ENCODE measurements around the gene LPP. TPM values are rescaled to one million over a fixed set of nuclear protein-coding genes. Genes with fewer than 3 reads are reported as not detected.

The LPP gene
- total and polyA plus RNA-seq, 2 of the 13 experiments (the other 11 are each of a cell fraction or from before 2014, with no cell fraction given): 19.2 to 29.9 TPM

- BruUV-seq (replicated peaks): no TSS peak
- Histone ChIP-seq H3K79me2 (ENCODE audit: insufficient read depth, low read length) (no peaks in the 10 kb centered on the region), H3K4me1 (ENCODE audit: insufficient read depth, low read length) (peaks cover 26% of the 10 kb centered on the region), H3K4me3 (replicated peaks in 1 of 3; ENCODE audit: insufficient read depth in 1 of 3, low read depth in 2 of 3, low read length in 3 of 3) (no peak overlapping the region), H4K20me1 (ENCODE audit: insufficient read depth, low read length) (no peaks in the 10 kb centered on the region), H3K36me3 (replicated peaks in 1 of 2; ENCODE audit: control insufficient read depth in 1 of 2, insufficient read depth in 2 of 2, low read length in 2 of 2) (peaks cover 9 to 36% of the 10 kb centered on the region in 2 experiments; a peak in 4 of 5 replicates), H3K9me3 (ENCODE audit: low read length) (no peaks in the 10 kb centered on the region), H3K9ac (ENCODE audit: insufficient read depth, low read depth, low read length) (no peak overlapping the region), H3K27me3 (ENCODE audit: control insufficient read depth in 1 of 2, insufficient read depth in 2 of 2, low read length in 2 of 2) (no peaks in the 10 kb centered on the region), H3K4me2 (ENCODE audit: low read depth, low read length) (no peak overlapping the region), H3K27ac (ENCODE audit: extremely low read length, insufficient read depth, low read length) (no peak overlapping the region), H2AFZ (ENCODE audit: low read length) (no peak overlapping the region)
- FAIRE-seq (no peak), DNase-seq (ENCODE audit: low spot score) (no peak), ATAC-seq (no peak)
- intact Hi-C loops (cut with micrococcal nuclease; ENCODE audit: unreplicated experiment): no loop called here
- 98% methylated on average over 2 of the region's 2 CpGs for WGBS (ENCODE audit: low lambda C conversion rate)
- ChIA-PET POLR2A (no interaction called here), CTCF (ENCODE audit: low intra/inter-chr PET ratio, low total read pairs) (no interaction called here)
- in situ Hi-C loops (cut with HindIII; ENCODE audit: extremely low pct_ligation_motif_present, low pct_unique_long_range_greater_than_20kb): no loop called here
- TF ChIP-seq XBP1 (CRISPR knock-in tag; IDR thresholded peaks at IDR 0.05) (no peak), ZNF788 (CRISPR knock-in tag; IDR thresholded peaks at IDR 0.05; ENCODE audit: borderline replicate concordance) (no peak), CREB1 (IDR thresholded peaks at IDR 0.05) (no peak), CREB1 (CRISPR knock-in tag; IDR thresholded peaks at IDR 0.05) (no peak), FUBP1 (CRISPR knock-in tag; IDR thresholded peaks at IDR 0.05; ENCODE audit: borderline replicate concordance) (no peak)
Measured at GRCh38 chr3:188878076-188878475, 724.1 kb downstream of the LPP start.

GRCh38 chr3:188881954-188882641 is 728.1 kb downstream of the LPP start:
- no peaks in the 10 kb centered on the region for H4K20me1 ChIP-seq (ENCODE audit: insufficient read depth, low read length)
- no peak overlapping the region for H3K9ac ChIP-seq (ENCODE audit: insufficient read depth, low read depth, low read length)
- peaks cover 5 to 8% of the 10 kb centered on the region in 2 experiments; a peak in 2 of 5 replicates for H3K36me3 ChIP-seq (replicated peaks in 1 of 2; ENCODE audit: control insufficient read depth in 1 of 2, insufficient read depth in 2 of 2, low read length in 2 of 2)
- intact Hi-C loops (cut with micrococcal nuclease; ENCODE audit: unreplicated experiment) (loop anchor here (2.0 to 10.0 kb wide), 2 partner anchors 43 to 1443 kb away; partner anchors contain the start of gene CLDN1), in situ Hi-C loops (cut with HindIII; ENCODE audit: extremely low pct_ligation_motif_present, low pct_unique_long_range_greater_than_20kb) (no loop called here)
- no peaks in the 10 kb centered on the region for H3K9me3 ChIP-seq (ENCODE audit: low read length)
- H2AFZ ChIP-seq (ENCODE audit: low read length): no peak overlapping the region
- CTCF ChIA-PET (ENCODE audit: low intra/inter-chr PET ratio, low total read pairs): no interaction called here
- FAIRE-seq: no peak
- H3K4me1 ChIP-seq (ENCODE audit: insufficient read depth, low read length): peaks cover 26% of the 10 kb centered on the region
- H3K79me2 ChIP-seq (ENCODE audit: insufficient read depth, low read length): no peaks in the 10 kb centered on the region
- no peaks in the 10 kb centered on the region for H3K27me3 ChIP-seq (ENCODE audit: control insufficient read depth in 1 of 2, insufficient read depth in 2 of 2, low read length in 2 of 2)
- H3K27ac ChIP-seq (ENCODE audit: extremely low read length, insufficient read depth, low read length): peak overlapping the region; percentile 62
- no peak overlapping the region for H3K4me3 ChIP-seq (replicated peaks in 1 of 3; ENCODE audit: insufficient read depth in 1 of 3, low read depth in 2 of 3, low read length in 3 of 3)
- DNase-seq (ENCODE audit: low spot score): peak; percentile 24
- H3K4me2 ChIP-seq (ENCODE audit: low read depth, low read length): no peak overlapping the region
- no TSS peak for BruUV-seq (replicated peaks)
- POLR2A ChIA-PET: interaction anchor here (2.1 kb wide), 2 partner anchors 43 to 136 kb away, joined by 8 to 10 read pairs; no protein-coding TSS in a partner anchor
- no peak for ATAC-seq
- TF ChIP-seq ZNF839 (CRISPR knock-in tag; IDR thresholded peaks at IDR 0.05; ENCODE audit: borderline replicate concordance) (no peak), MXD4 (CRISPR knock-in tag; IDR thresholded peaks at IDR 0.05) (no peak), MBD4 (IDR thresholded peaks at IDR 0.05; ENCODE audit: borderline replicate concordance, low read length) (no peak), TERF1 (CRISPR knock-in tag; IDR thresholded peaks at IDR 0.05) (no peak), NFYC (CRISPR knock-in tag; IDR thresholded peaks at IDR 0.05) (no peak), RCOR2 (CRISPR knock-in tag; IDR thresholded peaks at IDR 0.05) (no peak), ARNT2 (CRISPR knock-in tag; IDR thresholded peaks at IDR 0.05; ENCODE audit: low read depth) (no peak)
